HG02840 (cell line): ENCODE measurements around the gene RAB8B.

ENCODE experiments used
- ATAC-seq: cut with Tn5 transposase; IDR thresholded peaks from one replicate; pipeline ENCODE4 v1.9.1; 2021; ENCODE audit warnings: mild to moderate bottlenecking, moderate library complexity, moderate number of reproducible peaks; ENCODE audit not compliant: unreplicated experiment, low FRiP score

The RAB8B gene

DNA sequence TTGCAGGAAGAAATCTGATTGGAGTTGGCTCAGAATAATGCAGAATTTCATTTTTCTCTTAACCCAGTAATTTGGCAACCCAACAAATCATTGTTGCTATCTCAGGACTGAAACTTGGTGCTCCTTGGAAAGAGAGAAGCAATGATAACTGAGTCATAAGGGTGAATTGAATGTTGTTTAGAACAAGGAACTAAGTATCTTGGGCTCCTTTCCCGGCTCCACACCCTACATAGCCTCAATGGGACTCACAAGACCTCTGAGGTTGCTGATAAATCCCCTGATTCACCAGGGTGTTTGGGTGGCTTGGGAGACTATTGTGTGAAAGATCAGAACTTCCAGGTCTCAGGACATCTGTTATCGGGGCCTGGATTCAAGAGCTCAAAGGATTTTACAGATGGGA is 7.8 kb upstream of the RAB8B start:
- ATAC-seq = no peak

DNA sequence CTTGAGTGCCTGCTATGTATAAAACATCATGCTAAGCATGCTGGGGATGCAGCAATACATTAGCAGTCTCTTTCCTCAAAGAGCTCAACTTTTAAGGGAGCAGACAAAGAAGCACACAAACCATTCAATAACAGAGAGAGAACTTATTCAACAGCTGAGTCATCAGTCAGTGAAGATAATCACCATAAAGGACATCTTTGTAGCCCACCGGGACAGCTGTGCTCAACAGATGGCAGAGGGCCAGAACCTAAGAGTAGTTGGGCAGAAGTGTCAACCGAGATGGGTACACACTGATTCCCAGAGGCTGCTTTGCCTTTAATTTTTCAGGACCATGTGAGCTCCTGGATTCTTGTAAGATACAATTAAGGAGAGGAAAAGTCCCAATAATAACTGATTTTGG is 4.2 kb upstream of the RAB8B start:
- no peak for ATAC-seq

DNA sequence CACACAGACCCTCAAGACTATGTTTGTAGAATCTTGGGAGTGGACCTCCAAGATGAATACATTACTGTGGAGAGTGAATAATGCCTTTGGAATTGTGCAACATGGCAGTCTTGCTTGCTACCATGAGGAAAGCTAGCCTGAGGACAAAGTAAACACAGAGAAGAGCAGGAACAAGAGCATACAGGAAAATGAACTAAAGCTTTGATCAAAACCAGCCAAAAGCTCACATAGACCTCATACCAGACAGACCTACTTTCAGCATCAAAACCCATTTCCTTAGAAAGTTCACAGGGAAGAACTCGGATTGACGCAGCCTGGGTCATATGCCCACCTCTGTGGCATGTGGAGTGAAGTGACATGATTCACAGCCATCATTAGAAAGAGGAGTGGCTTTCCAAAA is 3.3 kb upstream of the RAB8B start:
- no peak for ATAC-seq

DNA sequence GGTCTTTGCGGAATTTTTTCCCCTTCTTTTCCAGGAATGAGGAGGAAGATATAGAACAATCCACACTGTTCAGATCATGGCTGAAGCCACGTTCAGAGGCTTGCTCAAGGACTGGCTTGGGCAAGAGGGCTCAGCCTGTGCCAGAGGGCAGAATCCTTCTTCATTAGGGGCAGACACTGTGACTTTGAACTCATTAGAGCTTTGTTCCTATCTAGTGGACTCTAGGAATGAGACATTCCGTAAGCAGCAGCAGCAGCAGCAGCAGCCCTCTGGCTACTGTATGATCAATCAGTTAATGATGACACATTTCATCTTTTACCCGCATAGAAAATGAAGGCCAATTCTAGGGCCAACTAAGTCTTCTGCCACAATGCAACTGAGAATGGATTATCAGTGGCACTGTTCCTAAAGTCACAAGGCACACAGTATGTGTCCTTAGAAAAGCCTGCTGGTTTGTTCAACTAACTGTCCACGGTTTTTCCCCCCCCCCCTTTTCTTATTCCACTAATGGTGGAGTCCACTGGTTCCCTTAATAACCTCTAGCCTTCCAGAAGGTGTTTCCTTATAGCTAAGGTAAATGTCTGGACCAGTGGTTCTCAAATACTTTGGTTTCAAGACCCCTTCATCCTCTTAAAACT is 1.7 kb upstream of the RAB8B start:
- no peak for ATAC-seq

DNA sequence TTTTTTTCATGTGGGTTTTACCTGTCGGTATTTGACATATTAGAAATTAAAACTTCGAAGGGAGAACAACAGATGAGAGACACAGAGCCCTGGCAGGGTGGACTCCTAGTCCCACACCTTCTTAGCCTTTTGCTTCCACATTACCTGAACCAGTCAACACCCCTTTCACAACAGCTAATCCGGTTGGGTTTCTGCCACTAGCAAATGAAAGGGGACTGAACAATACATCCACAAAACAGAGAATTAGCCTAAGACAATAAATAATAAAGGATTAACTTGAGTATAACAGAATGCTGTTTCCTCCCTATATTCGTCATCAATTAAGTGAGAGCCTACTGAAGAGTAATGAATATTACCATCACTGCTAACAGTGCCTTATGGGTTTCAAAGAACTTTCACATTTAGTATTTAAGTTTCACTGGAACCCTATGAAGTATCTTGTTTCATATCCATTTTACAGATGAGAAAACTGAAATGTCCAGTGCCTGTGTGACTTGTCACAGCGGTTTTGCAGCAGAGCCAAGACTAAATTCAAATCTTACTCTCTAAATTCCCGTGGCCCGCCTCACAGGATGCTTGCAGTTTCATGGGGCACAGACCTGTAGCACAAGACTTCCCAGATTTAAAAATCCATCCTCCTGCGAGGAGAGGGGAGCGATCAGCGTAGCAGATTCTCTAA is 1.0 kb upstream of the RAB8B start:
- no peak for ATAC-seq

DNA sequence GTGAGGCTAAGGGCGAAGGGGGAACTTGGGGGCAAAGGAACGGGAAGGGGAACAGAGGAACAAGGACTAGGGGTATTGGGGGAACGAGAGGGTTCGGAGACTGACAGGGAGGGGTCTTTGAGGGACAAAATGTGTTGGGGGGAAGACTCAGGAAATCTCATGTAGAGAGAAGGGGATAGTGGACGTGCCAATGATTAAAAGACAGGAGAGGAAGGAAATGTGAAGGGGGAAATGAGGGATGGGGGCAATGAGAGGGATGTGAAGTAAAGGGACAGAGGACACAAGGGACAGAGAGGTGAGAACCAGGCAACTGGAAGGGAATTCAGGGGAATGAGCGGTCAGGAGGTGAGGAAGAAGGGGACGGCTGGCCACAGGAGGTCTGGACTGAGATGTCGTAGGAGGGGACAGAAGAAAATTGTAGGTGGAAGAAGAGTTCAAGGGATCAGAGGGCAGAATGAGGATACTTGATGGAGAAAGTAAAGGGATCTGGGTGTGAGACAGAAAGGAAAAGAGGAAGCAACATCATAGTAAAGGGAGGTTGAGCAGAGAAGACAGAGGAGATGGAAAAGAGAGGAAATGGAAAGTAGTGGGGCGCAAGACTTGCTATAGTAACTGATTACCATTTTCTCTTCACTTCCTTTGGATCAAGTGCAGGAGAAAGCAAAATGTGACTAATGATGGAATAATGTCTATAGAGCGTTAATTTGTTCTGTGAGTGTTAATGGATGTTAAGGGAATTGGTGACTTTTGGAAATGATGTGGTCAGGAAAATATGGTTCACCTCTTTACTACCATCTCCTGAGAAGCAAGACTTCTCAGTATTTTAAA is 749 bp downstream of the RAB8B start:
- no peak for ATAC-seq

DNA sequence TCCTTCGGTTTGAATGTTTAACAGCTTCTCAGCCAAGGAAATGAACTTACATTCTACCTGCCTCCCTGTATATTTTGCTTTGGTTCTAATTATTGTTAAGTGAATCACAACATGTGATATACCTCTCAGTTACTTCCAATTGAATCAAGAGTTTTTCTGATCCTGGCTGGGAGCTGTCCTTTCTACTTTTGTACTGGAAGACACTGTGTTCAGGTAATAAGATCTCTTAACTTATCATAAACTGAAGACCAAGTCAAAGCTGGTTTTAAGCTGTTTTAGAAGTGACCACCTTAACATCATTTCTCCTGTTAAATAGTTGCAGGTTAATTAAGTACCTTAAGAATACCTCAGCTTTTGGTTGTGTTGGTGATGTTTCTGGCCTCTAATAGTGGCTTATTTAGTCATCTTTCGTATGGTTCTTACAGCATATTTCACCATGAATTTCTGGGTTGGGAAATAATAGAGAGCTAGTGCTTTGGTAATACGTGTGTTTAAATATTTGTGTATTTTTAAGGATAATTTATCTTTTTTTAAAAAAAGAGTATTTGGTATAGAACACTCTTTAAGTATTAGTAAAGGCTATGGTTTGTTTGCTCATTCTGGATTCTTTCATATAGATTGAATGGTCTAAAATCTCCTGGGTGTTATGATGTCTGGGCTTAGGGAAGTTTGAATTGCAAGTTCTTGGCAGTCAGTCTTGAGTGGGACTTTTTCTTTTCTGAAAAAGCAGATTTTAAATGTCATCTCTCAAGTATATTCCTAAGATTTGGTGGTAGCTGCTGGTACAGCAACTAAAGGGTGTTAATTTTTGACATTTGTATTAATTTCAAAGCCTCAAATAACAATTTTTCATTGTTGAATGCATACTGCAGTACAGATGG is 1.6 kb downstream of the RAB8B start:
- ATAC-seq = no peak

DNA sequence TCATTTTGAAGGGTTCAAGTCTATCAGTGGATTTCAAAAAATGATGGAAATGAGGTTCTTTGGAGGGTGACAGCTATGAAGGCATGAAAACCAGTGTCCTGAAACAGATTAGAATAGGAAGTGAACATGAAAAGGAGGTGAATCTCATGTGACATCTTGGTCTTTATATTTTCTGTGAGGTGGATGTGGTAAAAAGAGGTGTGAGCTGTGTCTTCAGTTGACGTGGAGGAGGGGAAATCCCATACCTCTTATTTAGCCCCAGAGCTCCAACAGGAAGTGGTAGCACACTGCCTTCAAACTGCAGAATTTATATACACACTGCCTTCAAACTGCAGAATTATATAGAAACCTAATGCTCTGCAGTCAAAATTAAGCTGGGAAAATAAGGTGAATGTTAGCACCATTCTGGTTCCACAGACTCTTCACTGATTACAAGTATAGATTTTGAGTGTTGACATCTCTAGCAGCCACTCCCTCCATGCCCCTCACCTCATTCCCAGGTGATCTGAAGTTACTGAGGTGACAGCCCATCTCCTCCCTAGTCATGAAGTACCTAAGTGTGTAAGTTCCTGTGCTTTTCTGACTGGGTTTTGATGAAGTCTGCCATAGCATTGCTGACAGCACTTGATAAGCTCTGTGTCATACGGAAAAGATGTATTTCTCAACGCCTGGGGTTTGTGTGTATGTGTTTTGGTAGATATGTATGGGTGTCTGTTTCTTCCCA is 2.7 kb downstream of the RAB8B start:
- peak; percentile 38 for ATAC-seq

DNA sequence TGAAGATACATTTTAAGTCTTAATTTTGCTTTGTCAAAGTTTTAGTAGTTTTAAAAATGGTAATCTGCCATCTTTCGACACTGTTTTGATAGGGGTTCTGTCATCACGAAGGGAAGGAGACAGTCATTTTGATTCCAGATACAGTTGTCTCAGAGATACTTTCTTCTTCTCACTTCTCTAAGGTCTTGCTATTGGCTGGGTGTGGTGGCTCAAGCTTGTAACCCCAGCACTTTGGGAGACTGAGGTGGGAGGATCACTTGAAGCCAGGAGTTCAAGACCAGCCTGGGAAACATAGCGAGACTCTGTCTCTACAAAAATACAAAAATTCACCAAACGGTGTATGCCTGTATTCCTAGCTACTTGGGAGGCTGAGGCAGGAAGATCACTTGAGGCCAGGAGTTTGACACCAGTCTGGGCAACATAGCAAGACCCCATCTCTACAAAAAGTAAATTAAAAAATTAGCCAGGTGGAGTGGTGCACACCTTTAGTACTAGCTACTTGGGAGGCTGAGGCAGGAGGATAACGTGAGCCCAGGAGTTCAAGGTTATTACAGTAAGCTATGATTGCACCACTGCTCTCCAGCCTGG is 3.3 kb downstream of the RAB8B start:
- no peak for ATAC-seq

DNA sequence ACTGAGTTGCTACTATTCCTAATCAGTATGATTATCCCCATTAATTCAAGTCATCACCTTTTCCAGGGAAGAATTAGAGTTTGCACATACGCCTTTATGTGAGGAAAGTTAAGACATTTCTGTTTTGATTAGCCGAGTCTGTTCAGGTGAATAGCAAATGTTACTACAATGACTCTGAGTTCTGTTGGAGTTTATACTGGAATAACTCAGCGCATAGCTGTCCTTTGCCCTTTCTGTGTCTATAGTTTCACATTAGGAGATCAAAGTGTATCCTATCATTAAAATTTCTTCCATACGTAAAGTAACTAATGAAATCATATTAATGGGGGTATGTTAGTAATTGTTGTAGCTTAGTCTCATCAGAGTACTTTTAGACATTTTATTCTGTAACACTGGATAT is 4.9 kb downstream of the RAB8B start:
- no peak for ATAC-seq

DNA sequence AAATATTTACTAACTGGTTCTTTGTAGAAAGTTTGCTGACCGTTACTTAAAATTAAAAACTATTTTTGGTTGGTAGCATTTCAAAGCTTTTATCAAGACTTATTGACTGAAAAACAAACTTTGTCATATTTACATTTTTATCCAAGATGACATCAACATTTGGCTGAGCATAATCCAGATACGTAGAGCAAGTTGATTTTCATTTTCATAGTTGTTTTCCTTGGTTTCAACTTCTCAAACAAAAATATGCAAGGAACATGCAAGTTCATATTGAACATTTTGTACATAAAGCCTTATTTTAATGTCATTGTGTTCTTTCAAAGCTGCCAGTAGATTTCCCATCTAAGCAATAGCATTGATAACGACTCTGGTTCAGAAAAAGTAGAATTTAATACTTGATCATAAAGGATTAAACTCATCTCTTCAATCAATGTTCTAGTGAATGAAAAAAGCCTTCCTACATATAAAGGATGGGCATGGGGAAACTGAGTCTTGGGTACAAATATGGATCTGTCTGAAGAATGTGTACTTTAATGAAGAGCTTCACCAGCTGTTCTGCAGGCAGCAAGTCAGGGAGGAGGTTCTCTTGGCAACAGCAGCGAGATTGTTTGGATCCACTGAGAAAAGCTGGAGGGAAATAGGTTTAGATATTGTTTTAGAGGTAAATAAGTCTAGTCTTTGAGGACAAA is 5.6 kb downstream of the RAB8B start:
- no peak for ATAC-seq

DNA sequence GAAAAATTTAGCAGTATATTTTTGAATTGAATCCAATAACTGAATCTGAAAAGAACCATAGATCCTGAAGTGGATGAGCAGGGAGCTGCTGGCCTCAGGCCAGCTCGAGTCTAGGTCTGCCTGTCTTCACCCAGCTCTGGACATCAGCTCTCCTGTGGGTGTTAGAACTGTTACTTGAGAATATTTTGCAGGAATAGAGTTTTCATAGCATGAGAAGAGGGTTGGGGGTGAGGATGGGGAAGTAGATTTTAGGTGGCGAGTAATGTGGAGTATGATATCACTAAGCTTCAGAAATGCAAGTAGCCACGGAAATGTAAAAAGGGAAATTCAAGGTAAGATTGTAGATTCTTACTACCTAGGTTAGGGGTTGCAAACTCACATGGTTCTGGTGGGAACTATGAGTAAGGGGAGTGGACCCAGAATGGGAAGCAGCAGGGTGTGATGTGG is 6.2 kb downstream of the RAB8B start:
- no peak for ATAC-seq

DNA sequence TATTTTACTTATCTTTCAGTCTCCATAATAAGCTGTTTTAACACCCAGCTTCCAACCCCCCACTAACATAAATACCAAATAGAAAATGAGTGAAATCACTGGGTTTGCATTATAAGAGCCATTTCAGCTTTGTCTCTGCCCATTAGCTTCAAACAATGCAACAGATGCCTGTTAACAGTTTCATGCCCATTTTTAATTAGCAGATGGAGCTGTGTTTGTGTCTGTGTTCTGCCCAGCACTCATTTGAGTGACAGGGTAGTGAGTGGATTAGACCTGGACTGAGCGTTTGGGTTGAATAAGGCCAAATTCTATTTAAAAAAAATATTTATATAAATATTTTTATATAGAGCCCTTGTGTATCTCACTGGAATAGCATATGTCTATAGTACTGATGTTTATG is 7.4 kb downstream of the RAB8B start:
- ATAC-seq = no peak

DNA sequence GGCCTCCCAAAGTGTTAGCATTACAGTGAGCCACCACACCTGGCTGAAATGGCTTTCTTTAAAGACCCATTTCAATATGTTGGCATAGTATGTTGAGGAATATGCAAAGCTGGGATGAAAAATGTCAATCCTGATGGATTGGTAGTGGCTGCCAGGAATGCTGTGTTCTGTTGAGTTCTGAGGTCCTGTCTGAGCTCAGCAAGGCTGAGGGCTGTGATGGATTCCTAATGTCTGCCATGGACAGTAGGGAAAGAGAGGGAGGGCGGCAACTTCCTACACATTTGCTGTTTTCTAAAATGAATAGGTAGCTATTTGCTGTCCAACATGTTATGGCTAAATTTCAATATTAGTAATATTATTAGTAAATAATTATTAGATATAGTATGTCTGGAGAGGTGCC is 8.2 kb downstream of the RAB8B start:
- ATAC-seq = no peak

DNA sequence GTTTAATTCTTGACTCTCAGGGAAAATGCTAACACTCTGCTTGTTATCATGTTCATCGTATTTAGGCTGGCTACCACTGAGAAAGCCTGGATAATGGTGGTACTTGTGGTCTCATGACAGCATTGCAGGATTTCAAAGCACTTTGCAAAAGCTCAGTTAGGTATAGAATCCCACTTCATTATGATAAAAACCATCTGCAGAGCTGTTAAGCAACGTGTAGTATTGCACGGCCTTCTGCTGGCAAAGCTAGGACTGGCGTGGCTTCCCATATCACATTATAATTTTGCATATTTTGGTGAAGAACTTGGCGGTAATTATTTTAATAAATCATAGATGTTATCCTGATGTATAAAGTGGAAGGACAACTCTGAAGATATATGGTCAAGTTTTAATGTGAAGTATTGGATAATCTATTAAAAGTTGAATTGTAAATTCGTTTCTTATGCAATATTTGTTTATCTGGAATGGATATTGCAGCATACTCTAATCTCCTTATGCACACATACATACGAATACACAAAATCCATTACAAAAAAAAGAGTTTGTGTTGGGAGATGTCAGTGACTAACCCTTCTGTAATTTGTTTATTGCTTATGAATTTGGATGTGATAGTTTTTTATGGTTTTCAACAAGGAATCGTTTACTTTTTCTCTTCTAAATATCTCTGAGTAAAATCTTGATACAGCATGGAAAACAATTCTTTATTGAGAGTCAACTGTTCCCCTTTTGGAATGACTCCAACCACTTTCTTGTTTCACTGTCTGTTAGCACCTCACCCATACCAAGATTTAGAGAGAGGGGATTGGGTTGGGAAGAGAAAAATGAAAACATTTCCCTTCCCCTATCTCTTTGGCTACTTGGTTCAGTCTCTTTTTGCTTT is 9.2 kb downstream of the RAB8B start:
- no peak for ATAC-seq

DNA sequence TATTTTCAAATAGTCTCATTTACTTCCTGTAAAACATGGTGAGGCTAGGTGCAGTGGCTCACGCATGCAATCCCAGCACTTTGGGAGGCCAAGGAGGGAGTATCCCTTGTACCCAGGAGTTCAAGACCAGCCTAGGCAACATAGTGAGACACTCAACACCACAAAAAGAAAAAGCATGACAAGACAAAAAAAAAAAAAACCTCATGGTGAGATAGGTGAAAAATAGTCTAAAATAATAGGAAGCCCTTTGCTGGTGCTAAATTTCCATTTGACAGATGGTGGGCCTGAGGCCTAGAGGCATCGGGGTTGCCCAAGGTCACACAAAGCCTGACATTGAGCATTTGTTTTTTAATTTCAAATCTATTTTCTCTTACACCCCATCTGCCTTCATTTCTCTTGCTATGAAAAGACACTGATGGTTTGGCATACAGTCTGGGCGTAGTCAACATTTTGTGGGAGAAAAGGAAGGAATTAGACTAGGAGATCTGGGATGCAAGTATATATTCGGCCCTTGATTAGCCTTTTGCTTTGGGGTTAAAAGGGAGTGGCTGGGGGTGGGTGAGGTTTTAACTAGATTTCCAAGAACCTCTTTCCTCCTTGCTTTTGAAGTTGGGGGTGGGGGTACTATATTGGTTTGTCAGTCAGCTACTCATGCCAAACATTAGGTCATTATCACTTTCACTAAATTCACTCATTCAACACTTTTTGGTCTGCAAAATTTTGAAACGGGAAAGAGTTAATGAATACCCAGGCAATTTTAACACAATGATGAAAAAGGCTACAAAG is 11.3 kb downstream of the RAB8B start:
- no peak for ATAC-seq

DNA sequence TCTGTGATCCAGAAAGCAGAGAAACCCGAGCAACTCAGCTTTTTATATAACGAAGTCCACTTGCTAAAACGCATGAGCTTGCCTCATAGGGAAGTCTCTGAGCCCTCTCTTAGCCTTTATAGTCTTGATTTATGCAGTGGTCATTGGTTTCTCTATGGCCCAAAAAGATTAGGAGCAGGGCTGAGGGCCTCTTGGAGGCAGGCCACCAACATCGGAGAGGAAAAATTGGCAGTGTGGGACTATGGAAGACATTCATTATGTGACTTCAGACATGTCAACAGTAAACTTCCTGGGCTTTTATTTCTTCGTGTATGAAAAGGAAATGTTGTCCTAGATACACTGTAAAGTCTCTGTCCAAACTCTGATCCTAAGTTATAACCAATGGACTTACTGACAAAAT is 13.5 kb downstream of the RAB8B start:
- ATAC-seq = no peak
